HG02840 (cell line): ENCODE results near the gene ZDHHC17.
"Not testable (repeated sequence)": the region's sequence is repeated elsewhere in the genome, so short reads cannot be mapped to it uniquely, and the experiment has no call there.

Source experiments
- ATAC-seq: cut with Tn5 transposase; IDR thresholded peaks from one replicate; pipeline ENCODE4 v1.9.1; 2021; ENCODE audit warnings: mild to moderate bottlenecking, moderate library complexity, moderate number of reproducible peaks; ENCODE audit not compliant: unreplicated experiment, low FRiP score

ZDHHC17 gene

GRCh38 chr12:76763746-76764675 lies at the start of gene ZDHHC17:
ZDHHC17 (plus strand) TSS chr12:76764115; CDS start chr12:76764237, 122 bp downstream.
- ATAC-seq: peak; percentile 93

- no peak for ATAC-seq
Observed at GRCh38 chr12:76714415-76714814, 49.5 kb upstream of the ZDHHC17 start.

- no peak for ATAC-seq
Observed at GRCh38 chr12:76714861-76715260, 49.1 kb upstream of the ZDHHC17 start.

- no peak for ATAC-seq
Observed at GRCh38 chr12:76715332-76715731, 48.6 kb upstream of the ZDHHC17 start.

GRCh38 chr12:76717314-76717713 lies 46.6 kb upstream of the ZDHHC17 start:
- no peak for ATAC-seq

GRCh38 chr12:76719171-76720041 lies 44.5 kb upstream of the ZDHHC17 start:
- no peak for ATAC-seq

- no peak for ATAC-seq
Observed at GRCh38 chr12:76720068-76720467, 43.8 kb upstream of the ZDHHC17 start.

GRCh38 chr12:76726626-76727025 lies 37.3 kb upstream of the ZDHHC17 start:
- ATAC-seq: no peak

GRCh38 chr12:76732188-76732587 lies 31.7 kb upstream of the ZDHHC17 start:
- ATAC-seq: not testable (repeated sequence)

- not testable (repeated sequence) for ATAC-seq
Observed at GRCh38 chr12:76737689-76738088, 26.2 kb upstream of the ZDHHC17 start.

- no peak for ATAC-seq
Observed at GRCh38 chr12:76738824-76739579, 24.9 kb upstream of the ZDHHC17 start.

- no peak for ATAC-seq
Observed at GRCh38 chr12:76739896-76740295, 24.0 kb upstream of the ZDHHC17 start.

GRCh38 chr12:76740501-76740900 lies 23.4 kb upstream of the ZDHHC17 start:
- ATAC-seq: no peak

GRCh38 chr12:76745343-76745742 lies 18.6 kb upstream of the ZDHHC17 start:
- ATAC-seq: no peak

GRCh38 chr12:76746516-76746915 lies 17.4 kb upstream of the ZDHHC17 start:
- no peak for ATAC-seq

- no peak for ATAC-seq
Observed at GRCh38 chr12:76747245-76747644, 16.7 kb upstream of the ZDHHC17 start.

GRCh38 chr12:76755829-76756379 lies 8.0 kb upstream of the ZDHHC17 start:
- no peak for ATAC-seq

GRCh38 chr12:76757694-76758093 lies 6.2 kb upstream of the ZDHHC17 start:
- ATAC-seq: no peak

- no peak for ATAC-seq
Observed at GRCh38 chr12:76762601-76762980, 1.3 kb upstream of the ZDHHC17 start.

GRCh38 chr12:76764856-76765255 lies 941 bp downstream of the ZDHHC17 start:
- no peak for ATAC-seq
